DOHH2 (cell line): ENCODE results near the gene HOXC5.

ENCODE experiments used
- H3F3A ChIP-seq: fragments of 200-600 bp; sonication (generic), shearing (Covaris generic); 2 replicates; pipeline ENCODE4 v1.6.0; 2016; ENCODE audit warnings: antibody characterized with exemption, mild to moderate bottlenecking; ENCODE audit not compliant: control insufficient read depth, insufficient read depth
- H3K27ac ChIP-seq: fragments of 200-600 bp; sonication (generic); 2 replicates; pipeline ENCODE4 v1.5.1; 2014; ENCODE audit warnings: low read depth, mild to moderate bottlenecking, low read length, moderate library complexity
- H3K27me3 ChIP-seq: fragments of 200-600 bp; sonication (generic); 2 replicates; pipeline ENCODE4 v1.6.1; 2014; ENCODE audit warnings: mild to moderate bottlenecking, low read length, mixed read lengths; ENCODE audit not compliant: control insufficient read depth
- H3K36me3 ChIP-seq: fragments of 200-600 bp; sonication (generic); 2 replicates; pipeline ENCODE4 v1.6.1; 2014; ENCODE audit warnings: mild to moderate bottlenecking, low read length, moderate library complexity, mixed read lengths; ENCODE audit not compliant: control insufficient read depth
- H3K4me1 ChIP-seq: fragments of 200-600 bp; sonication (generic); 2 replicates; pipeline ENCODE4 v1.6.1; 2014; ENCODE audit warnings: mild to moderate bottlenecking, low read length, mixed read lengths; ENCODE audit not compliant: control insufficient read depth
- H3K4me2 ChIP-seq: fragments of 200-600 bp; sonication (generic); 2 replicates; pipeline ENCODE4 v1.6.0; 2014; ENCODE audit warnings: mild to moderate bottlenecking, low read length, moderate library complexity
- H3K4me3 ChIP-seq: fragments of 200-600 bp; sonication (generic); 2 replicates; pipeline ENCODE4 v1.5.1; 2014; ENCODE audit warnings: mild to moderate bottlenecking, low read length, mixed read lengths
- H3K79me2 ChIP-seq: fragments of 200-600 bp; sonication (generic); 2 replicates; pipeline ENCODE4 v1.6.1; 2014; ENCODE audit warnings: mild to moderate bottlenecking, low read length, mixed read lengths; ENCODE audit not compliant: control insufficient read depth
- H3K9me2 ChIP-seq: fragments of 200-600 bp; sonication (generic); replicated peaks from 2 replicates; pipeline ENCODE4 v1.6.1; 2014; ENCODE audit warnings: mild to moderate bottlenecking, low read length, mixed read lengths; ENCODE audit not compliant: control insufficient read depth
- H3K9me3 ChIP-seq: fragments of 200-600 bp; sonication (generic); 2 replicates; pipeline ENCODE4 v1.6.1; 2014; ENCODE audit warnings: antibody characterized with exemption, low read length, mixed read lengths; ENCODE audit not compliant: control insufficient read depth, insufficient read depth
- H4K20me1 ChIP-seq: fragments of 200-600 bp; sonication (generic); 2 replicates; pipeline ENCODE4 v1.6.0; 2014; ENCODE audit warnings: low read depth, mild to moderate bottlenecking, antibody characterized with exemption, low read length, moderate library complexity; ENCODE audit not compliant: control insufficient read depth, insufficient read depth
- EZH2phosphoT487 ChIP-seq: fragments of 200-600 bp; sonication (generic); IDR thresholded peaks from 2 replicates; pipeline ENCODE4 v1.6.1; 2017; ENCODE audit warnings: borderline replicate concordance, mild to moderate bottlenecking, antibody characterized with exemption, low read length, moderate library complexity, mixed read lengths
- TF ChIP-seq, protein P1 (sequence below): fragments of 200-600 bp; sonication (generic); IDR thresholded peaks from one replicate; pipeline ENCODE4 v1.5.1; 2014; ENCODE audit warnings: antibody characterized with exemption, mild to moderate bottlenecking, low read depth, low read length; ENCODE audit not compliant: poor library complexity, severe bottlenecking

The HOXC5 gene

DNA sequence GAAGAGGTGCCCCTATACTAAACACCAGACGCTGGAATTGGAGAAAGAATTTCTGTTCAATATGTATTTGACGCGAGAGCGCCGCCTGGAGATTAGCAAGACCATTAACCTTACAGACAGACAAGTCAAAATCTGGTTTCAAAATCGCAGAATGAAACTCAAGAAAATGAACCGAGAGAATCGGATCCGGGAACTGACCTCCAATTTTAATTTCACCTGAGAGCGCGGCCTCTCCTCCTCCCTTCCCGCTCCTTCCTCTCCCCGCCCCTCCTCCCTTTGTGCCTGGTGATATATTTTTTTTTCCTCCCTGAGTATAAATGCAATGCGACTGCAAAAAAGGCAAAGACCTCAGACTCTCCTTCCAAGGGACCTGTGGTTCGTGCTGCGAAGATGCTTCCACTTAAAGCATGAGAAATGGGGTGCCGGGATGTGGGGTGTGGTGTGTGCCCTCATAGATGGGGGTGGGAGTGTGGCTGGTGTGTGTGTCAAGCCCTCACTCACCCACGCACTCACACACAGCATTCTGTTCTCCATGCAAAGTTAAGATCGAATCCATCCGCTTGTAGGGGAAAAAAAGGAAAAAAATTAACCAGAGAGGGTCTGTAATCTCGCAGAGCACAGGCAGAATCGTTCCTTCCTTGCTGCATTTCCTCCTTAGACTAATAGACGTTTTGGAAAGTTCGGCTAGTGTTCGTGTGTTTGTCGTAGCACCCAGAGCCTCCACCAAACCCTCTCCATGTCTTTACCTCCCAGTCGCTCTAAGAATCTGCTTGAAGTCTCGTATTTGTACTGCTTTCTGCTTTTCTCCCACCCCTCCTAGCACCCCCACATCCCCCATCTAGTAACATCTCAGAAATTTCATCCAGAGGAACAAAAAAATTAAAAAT is 43.4 kb upstream of the HOXC5 start:
- peak overlapping the region; percentile 63 for H3K4me2 ChIP-seq
- H3K79me2 ChIP-seq = no peaks in the 10 kb centered on the region
- H3K4me3 ChIP-seq = peak overlapping the region; percentile 40
- TF ChIP-seq EZH2phosphoT487 = peak; percentile 80; the same call in 1 of the 2 replicates
- TF ChIP-seq, protein P1, sequence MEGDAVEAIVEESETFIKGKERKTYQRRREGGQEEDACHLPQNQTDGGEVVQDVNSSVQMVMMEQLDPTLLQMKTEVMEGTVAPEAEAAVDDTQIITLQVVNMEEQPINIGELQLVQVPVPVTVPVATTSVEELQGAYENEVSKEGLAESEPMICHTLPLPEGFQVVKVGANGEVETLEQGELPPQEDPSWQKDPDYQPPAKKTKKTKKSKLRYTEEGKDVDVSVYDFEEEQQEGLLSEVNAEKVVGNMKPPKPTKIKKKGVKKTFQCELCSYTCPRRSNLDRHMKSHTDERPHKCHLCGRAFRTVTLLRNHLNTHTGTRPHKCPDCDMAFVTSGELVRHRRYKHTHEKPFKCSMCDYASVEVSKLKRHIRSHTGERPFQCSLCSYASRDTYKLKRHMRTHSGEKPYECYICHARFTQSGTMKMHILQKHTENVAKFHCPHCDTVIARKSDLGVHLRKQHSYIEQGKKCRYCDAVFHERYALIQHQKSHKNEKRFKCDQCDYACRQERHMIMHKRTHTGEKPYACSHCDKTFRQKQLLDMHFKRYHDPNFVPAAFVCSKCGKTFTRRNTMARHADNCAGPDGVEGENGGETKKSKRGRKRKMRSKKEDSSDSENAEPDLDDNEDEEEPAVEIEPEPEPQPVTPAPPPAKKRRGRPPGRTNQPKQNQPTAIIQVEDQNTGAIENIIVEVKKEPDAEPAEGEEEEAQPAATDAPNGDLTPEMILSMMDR = peak; percentile 71
- H3K9me2 ChIP-seq = no peaks in the 10 kb centered on the region
- no peak overlapping the region for H3K27ac ChIP-seq
- H4K20me1 ChIP-seq = peaks cover 6% of the 10 kb centered on the region; the same call in 1 of the 2 replicates
- peaks cover 93% of the 10 kb centered on the region for H3K27me3 ChIP-seq
- H3F3A ChIP-seq = 0 out of 2 replicates have a peak, but pooled peaks cover 2% of the 10 kb centered on the region
- no peaks in the 10 kb centered on the region for H3K36me3 ChIP-seq
- H3K4me1 ChIP-seq = peaks cover 42% of the 10 kb centered on the region
- H3K9me3 ChIP-seq = no peaks in the 10 kb centered on the region

DNA sequence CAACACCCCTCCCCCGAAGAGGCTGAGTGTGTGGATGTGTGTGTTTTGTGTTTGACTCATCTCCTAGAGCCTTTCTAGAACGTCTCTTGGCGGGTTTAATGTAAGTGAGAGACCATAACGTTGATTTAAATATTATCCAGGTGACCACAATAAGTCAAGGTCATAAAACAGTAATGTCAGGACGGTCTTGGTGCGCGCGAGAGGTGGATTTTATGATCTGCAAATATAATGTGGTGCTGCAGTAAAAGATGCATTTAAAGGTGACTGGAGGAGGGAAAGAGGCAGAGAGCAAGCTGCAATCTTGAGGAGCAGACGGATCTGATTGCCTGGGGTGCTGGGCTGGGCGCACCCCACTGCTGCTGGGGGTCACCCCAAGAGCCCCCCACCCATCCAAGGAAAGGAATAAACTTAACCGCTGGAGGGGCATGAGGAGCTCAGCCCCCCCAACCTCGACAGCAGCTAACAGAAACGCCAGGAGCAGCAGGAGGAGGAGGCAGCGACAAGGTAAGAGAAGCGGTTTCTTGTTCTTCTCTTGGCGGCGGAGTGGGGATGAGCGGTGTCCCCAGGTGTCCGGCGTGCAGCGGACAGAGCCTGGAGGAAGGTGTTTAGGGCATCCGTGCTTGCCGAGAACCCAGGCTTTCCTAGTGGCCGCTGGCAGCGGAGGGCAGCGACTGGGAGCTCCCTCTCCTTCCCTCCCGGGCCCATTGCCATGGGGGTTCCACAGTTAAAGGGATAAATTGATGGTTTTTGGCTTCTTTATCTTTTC is 42.4 kb upstream of the HOXC5 start:
- Histone ChIP-seq H3F3A (0 out of 2 replicates have a peak, but pooled peaks cover 2% of the 10 kb centered on the region), H3K79me2 (no peaks in the 10 kb centered on the region), H3K9me2 (no peaks in the 10 kb centered on the region), H3K9me3 (no peaks in the 10 kb centered on the region), H3K4me3 (no peak overlapping the region), H3K27me3 (peaks cover 98% of the 10 kb centered on the region), H3K27ac (no peak overlapping the region), H3K36me3 (no peaks in the 10 kb centered on the region), H3K4me2 (no peak overlapping the region), H3K4me1 (peaks cover 42% of the 10 kb centered on the region), H4K20me1 (peaks cover 6% of the 10 kb centered on the region; the same call in 1 of the 2 replicates)
- no peak for TF ChIP-seq EZH2phosphoT487
- TF ChIP-seq, protein P1 = no peak

DNA sequence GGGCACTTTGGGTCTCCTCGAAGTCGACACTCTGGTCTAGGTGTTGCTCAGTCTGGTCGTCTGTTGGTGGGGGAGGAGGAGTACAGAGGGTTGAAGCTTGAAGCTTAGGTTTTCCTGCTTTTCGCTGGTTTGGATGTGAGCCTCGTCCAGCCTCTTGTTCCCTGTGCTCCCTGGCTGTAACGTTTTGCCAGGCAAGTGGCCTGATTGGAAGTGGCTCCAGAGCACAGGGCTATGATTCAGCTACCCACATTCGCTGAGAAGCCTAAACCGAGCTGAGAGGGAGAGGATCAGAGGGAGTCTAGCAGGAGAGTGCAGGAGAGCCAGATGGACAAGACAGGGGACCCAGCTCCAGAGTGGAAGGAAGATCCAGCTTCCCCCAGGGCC is 41.8 kb upstream of the HOXC5 start:
- H3K9me3 ChIP-seq = no peaks in the 10 kb centered on the region
- TF ChIP-seq, protein P1 = no peak
- peak; percentile 68; the same call in 1 of the 2 replicates for TF ChIP-seq EZH2phosphoT487
- H3K27ac ChIP-seq = no peak overlapping the region
- H3K36me3 ChIP-seq = no peaks in the 10 kb centered on the region
- H3K4me3 ChIP-seq = no peak overlapping the region
- H3K9me2 ChIP-seq = no peaks in the 10 kb centered on the region
- H3F3A ChIP-seq = 0 out of 2 replicates have a peak, but pooled peaks cover 2% of the 10 kb centered on the region
- peaks cover 45% of the 10 kb centered on the region for H3K4me1 ChIP-seq
- H3K4me2 ChIP-seq = no peak overlapping the region
- H3K27me3 ChIP-seq = peaks cover 98% of the 10 kb centered on the region
- H4K20me1 ChIP-seq = peaks cover 6% of the 10 kb centered on the region; the same call in 1 of the 2 replicates
- no peaks in the 10 kb centered on the region for H3K79me2 ChIP-seq
